Activated CD8-positive, alpha-beta memory T cell treated with anti-CD3 and anti-CD28 coated beads, Interleukin-2, amount 50 U/mL, for 4 hours (primary cell): ENCODE results near the gene ARID3A.
"Not testable (repeated sequence)": the region's sequence is repeated elsewhere in the genome, so short reads cannot be mapped to it uniquely, and the experiment has no call there.

Source experiments
- DNase-seq: peaks from one replicate; pipeline ENCODE4 v3.0.0-alpha.2; 2020

ARID3A gene

DNA sequence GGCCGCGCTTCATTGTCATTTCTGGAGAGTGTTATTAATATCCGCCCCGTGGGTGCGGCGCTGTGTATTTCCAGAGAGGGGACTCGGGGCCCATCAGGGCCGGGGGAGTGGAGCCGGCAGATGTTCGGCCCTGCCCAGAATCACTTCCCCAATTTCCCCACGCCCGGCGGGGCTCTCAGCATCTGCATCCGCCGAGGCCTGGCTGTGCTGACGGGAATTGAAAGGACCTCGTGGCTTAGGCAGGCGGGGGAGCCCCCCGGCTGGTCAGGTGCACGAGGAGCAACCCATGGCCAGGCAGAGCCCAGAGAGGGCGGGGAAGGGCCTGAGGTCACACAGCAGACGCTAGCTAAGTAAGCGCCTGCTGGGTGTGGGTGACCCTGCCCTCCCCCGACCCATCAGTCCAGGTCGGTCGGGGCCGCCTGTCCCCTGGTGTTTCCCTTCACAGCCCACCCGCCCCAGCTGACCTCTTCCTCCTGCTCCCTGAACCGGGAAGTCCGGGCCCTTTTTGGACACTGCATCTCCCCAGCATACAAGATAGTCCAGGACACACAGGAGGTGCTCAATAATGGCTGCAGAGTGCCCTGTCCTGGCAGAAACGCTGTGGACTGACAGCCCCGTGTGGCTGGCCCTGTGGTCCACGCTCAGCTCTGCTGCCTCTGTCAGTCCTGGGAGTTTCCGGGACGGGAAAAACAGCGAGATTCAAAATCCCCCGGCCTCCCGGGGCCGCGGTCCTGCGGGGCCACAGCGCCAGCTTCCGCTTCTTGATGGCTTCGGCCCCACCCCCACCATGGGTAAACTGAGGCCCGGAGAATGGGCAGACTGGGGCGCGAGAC is 22.1 kb downstream of the ARID3A start:
- no peak for DNase-seq

GRCh38 chr19:948842-949496 is 23.1 kb downstream of the ARID3A start:
- DNase-seq = no peak

GRCh38 chr19:950352-951066 is 24.7 kb downstream of the ARID3A start:
- DNase-seq = no peak

GRCh38 chr19:952049-952679 is 26.3 kb downstream of the ARID3A start:
- no peak for DNase-seq

DNA sequence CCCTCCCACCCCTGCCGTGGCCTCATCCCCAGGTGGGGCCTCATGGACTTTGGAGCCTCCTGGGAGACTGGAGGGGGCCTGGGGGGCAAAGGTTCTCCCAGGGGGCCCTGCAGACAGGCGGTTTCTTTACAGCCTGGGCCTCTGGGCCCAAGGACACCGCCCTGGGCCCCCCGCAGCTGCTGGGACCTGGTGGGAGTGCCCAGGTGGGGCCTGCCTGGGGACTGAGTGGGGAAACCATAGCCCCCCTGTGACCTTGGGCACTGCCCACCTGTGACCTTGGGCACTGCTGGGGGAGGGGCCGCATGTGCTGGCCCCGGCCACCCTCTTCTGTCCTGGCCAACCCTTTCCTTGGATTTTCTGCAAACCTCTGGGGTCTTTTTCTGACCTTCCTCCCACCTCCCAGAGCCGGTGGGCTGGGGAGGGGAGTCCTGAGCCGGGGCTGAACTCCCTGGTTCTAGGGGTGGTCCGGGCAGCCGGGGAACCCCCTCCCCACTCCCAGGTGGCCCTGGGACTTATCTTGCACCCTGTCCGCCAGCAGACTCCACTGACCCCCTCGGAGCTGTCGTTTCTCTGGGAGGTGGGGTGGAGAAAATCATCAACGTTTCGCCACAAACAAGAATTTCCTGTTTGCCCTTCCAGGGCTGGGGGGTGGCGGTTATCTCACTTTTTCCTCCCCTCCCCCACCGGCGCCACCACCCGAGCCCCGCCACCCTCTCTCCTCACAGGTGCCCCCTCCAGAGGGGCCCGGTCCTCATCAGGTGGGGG is 27.0 kb downstream of the ARID3A start:
- no peak for DNase-seq

- no peak for DNase-seq
Observed at GRCh38 chr19:953445-954271, 27.8 kb downstream of the ARID3A start.

GRCh38 chr19:954272-954671 is 28.4 kb downstream of the ARID3A start:
- DNase-seq = no peak

GRCh38 chr19:954672-955494 is 29.0 kb downstream of the ARID3A start:
- DNase-seq = no peak

GRCh38 chr19:955803-956765 is 30.2 kb downstream of the ARID3A start:
- DNase-seq = no peak

DNA sequence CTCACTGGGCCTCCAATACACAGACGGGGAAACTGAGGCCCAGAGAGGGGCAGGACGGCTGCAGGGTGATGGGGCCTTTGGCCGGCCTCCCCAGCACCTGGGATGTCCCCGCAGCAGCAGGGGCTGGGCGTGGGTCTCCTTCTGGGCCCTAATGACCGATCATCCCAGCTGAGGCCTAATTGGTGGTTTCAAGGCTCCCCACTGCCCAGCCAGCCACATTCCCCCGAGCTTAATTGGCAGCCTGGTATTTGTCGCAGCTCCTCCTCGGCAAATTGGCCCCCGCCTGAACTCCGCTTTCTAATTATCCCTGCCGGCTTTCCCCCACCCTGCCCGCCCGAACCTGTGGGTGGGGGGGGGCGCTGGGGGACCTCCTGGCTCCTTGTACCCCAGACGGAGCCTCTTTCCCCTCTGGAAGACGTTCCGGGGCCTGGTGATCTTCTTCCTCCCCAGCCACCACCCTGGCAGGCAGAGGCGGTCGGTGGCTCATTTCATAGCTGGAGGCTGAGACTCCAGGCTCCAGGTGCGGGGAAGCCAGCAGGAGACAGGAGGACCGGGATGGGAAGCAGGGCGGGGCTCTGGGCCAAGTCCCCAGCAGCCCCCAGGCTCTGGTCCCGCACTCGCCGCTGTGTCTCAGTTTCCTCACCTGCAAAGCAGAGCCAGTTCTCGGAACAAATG is 31.1 kb downstream of the ARID3A start:
- DNase-seq = no peak

DNA sequence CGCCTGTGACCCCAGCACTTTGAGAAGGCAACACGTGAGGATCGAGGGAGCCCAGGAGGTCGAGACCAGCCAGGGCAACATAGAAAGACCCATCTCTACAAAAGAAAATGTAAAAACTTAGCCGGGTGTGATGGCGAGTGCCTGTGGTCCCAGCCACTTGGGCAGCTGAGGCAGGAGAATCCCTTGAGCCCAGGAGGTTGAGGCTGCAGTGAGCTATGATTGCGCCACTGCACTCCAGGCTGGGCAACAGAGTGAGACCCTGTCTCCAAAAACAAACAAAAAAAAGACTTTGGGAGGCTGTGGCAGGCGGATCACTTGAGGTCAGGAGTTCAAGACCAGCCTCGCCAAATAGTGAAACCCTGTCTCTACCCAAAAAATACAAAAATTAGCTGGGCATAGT is 31.7 kb downstream of the ARID3A start:
- not testable (repeated sequence) for DNase-seq

DNA sequence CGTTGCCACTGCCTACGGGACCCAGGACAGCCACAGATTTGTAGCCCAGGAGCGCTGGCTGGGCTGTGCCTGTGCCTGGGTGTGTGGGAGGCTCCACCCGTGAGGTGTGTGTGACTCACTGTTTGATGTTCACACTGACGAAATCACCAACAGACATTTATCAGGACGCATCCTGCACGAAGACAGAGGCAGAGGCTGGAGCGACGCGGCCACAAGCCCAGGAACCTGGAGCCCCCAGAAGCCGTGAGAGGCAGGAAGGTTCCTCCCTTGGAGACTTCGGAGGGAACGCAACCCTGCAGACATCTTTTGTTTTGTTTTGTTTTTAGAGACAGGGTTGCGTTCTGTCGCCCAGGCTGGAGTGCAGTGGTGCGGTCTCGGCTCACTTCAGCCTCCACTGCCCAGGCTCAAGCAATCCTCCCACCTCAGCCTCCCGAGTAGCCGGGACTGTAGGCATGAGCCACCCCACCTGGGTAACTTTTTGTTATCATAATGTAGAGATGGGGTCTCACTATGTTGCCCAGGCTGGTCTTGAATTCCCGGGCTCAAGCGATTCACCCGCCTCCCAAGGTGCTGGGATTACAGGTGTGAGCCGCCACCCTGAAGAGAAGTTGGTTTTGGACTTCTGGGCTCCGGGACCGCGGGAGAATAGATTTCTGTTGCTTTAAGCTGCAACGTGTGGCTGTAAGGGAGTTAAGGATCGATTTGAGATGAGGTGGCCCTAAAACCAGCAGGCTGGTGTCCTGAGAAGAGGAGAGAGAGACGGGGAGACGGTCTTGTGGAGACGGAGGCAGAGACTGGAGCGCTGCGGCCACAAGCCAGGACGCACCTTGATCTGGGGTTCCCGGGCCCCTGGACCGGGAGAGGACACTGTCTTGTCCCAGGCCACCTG is 33.4 kb downstream of the ARID3A start:
- DNase-seq = peak; percentile 46

- no peak for DNase-seq
Observed at GRCh38 chr19:960020-960419, 34.2 kb downstream of the ARID3A start.

DNA sequence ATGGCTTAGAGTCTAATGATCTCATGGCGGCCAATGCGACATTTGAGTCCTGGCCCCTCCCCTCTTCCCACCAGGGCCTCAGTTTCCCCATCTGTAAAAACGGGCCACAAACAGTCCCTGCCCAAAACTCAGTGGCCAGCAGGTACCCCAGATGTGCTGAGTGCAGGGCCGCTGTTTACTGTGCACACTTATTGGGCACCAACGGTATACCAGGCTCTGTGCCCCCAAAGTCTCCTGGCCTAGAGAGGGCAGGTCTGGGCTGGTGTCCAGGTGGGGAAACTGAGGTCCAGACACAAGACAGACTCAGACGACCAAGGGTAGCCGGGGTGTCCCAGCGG is 34.7 kb downstream of the ARID3A start:
- DNase-seq = no peak

GRCh38 chr19:961866-962620 is 36.2 kb downstream of the ARID3A start:
- no peak for DNase-seq

GRCh38 chr19:962683-963400 is 37.0 kb downstream of the ARID3A start:
- DNase-seq = no peak
